Activated B cell treated with CpG ODN at 0.5 μM for 24 hours (primary cell): ENCODE data around the gene NRXN3. TPM values are rescaled to one million over a fixed set of nuclear protein-coding genes. Genes with fewer than 3 reads are reported as not detected.
"Not testable (repeated sequence)": the region's sequence is repeated elsewhere in the genome, so short reads cannot be mapped to it uniquely, and the experiment has no call there.

ENCODE experiments used
- ATAC-seq: fragments of 200-7000 bp; cut with Tn5 transposase; one replicate; pipeline ENCODE4 v1.10.0; 2021; ENCODE audit warnings: low read depth, mild to moderate bottlenecking, moderate library complexity
- CTCF ChIA-PET: fragments of 350-600 bp; sonication (Branson Sonifier 250); formaldehyde crosslinking; loops from one replicate; lab custom pipeline; 2021; ENCODE audit warnings: antibody characterized with exemption; lab: Charles Lee
- POLR2A ChIA-PET: fragments of 350-600 bp; sonication (Branson Sonifier 250); formaldehyde crosslinking; loops from one replicate; lab custom pipeline; 2021; ENCODE audit warnings: antibody characterized with exemption; lab: Charles Lee
- DNase-seq: peaks from one replicate; pipeline ENCODE4 v3.0.0; 2022
- H3K27ac Mint-ChIP-seq: one replicate; pipeline ENCODE4 v1.8.0; 2020; ENCODE audit warnings: mixed read lengths
- H3K27me3 Mint-ChIP-seq: one replicate; pipeline ENCODE4 v1.8.0; 2021; ENCODE audit warnings: mixed read lengths
- H3K36me3 Mint-ChIP-seq: one replicate; pipeline ENCODE4 v1.8.0; 2021; ENCODE audit warnings: low read depth, mixed read lengths
- H3K4me1 Mint-ChIP-seq: one replicate; pipeline ENCODE4 v1.8.0; 2021; ENCODE audit warnings: mixed read lengths
- H3K4me3 Mint-ChIP-seq: one replicate; pipeline ENCODE4 v1.8.0; 2020; ENCODE audit warnings: mild to moderate bottlenecking, mixed read lengths
- H3K9me3 Mint-ChIP-seq: one replicate; pipeline ENCODE4 v1.8.0; 2020; ENCODE audit warnings: mixed read lengths
- intact Hi-C: fragments of 100-400 bp; cut with micrococcal nuclease; formaldehyde crosslinking; loops from one replicate; pipeline ENCODE4 v1.15.1; 2024
- total RNA-seq: library from RNA; stranded (reverse); gene quantifications from 2 replicates; pipeline ENCODE4 v1.2.3, GENCODE V29; 2022
- TF ChIP-seq, protein P1 (sequence below): fragments of 200-600 bp; IDR thresholded peaks from one replicate; pipeline ENCODE4 v1.8.0; 2022; ENCODE audit warnings: antibody characterized with exemption, mild to moderate bottlenecking

The NRXN3 gene
- total RNA-seq, 1 donor from 2014 or later, result not detected

DNA sequence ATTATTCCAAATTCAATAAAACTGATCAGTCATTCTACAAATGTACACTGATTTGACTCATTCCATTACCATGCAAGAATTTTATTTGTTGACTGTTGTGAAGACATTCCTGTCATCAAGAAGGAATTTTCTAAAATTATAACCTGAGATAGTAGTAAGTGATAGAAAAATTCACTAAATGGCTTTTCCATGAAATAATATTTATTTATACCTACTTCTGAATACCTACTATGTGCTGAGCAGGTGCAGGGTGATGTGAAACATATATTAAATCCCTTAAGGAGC, 841.7 kb downstream of the NRXN3 start:
- DNase-seq, result no peak
- Mint-ChIP-seq H3K4me3 (no peak overlapping the region), H3K27ac (no peak overlapping the region), H3K36me3 (no peaks in the 10 kb centered on the region), H3K27me3 (peaks cover 7% of the 10 kb centered on the region), H3K4me1 (no peaks in the 10 kb centered on the region), H3K9me3 (no peaks in the 10 kb centered on the region)
- TF ChIP-seq, protein P1, sequence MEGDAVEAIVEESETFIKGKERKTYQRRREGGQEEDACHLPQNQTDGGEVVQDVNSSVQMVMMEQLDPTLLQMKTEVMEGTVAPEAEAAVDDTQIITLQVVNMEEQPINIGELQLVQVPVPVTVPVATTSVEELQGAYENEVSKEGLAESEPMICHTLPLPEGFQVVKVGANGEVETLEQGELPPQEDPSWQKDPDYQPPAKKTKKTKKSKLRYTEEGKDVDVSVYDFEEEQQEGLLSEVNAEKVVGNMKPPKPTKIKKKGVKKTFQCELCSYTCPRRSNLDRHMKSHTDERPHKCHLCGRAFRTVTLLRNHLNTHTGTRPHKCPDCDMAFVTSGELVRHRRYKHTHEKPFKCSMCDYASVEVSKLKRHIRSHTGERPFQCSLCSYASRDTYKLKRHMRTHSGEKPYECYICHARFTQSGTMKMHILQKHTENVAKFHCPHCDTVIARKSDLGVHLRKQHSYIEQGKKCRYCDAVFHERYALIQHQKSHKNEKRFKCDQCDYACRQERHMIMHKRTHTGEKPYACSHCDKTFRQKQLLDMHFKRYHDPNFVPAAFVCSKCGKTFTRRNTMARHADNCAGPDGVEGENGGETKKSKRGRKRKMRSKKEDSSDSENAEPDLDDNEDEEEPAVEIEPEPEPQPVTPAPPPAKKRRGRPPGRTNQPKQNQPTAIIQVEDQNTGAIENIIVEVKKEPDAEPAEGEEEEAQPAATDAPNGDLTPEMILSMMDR, result no peak
- no peak for ATAC-seq
- CTCF ChIA-PET, result no interaction called here
- intact Hi-C loops, result no loop called here
- POLR2A ChIA-PET, result no interaction called here

DNA sequence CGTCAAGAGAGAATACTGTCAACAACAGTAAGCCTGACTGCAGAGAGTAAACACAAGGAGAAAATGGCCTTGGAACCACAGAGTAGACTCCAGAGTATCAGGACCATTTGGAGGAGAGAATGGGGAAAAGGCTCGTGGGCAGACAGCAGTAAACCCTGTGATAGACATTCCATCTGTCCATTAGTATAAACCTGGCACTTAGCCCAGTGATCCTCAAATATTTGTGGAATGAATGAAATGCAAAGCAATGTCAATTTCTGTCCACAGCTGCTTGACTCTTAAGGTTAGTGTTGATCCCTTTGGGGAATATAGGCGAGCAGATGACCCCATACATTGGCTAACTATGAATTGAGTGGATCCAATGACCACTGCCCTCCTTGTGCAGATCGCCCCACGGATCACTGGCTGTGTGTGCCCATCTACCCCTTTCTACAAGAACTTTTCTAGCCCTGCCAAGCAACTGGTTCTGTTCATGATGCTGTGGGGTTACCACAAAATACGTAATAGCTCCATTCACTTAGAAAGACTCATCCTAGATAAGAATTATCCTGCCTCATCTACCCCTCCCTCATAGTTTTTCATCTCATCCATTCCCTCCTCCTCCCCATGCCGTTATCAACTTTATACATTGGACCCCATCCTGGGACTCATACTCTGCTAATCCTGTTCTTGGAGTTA, 846.8 kb downstream of the NRXN3 start:
- H3K4me1 Mint-ChIP-seq, result no peaks in the 10 kb centered on the region

DNA sequence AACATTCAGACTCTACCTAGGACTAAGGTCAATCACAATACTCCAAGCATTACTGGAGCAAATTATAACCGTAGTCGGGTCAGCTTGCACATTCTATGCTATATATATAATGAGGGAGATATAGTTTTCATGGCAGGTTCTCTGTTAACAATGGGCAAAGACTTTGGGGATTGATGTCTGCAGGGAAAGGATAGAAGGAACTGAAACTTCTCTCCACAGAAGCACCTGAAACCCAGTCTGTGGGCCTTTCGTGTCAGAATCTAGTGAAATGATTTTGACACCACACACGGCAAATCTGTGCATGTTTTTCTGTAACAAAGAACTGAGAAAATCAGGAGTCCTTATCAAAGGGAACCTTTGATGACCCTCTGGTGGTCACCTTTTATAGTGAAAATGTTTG, 847.4 kb downstream of the NRXN3 start:
- no peaks in the 10 kb centered on the region for H3K9me3 Mint-ChIP-seq
- ATAC-seq, result no peak
- CTCF ChIA-PET, result no interaction called here
- no peaks in the 10 kb centered on the region for H3K36me3 Mint-ChIP-seq
- intact Hi-C loops, result no loop called here
- H3K4me3 Mint-ChIP-seq, result no peak overlapping the region
- no peak overlapping the region for H3K27ac Mint-ChIP-seq
- H3K4me1 Mint-ChIP-seq, result no peaks in the 10 kb centered on the region
- DNase-seq, result no peak
- POLR2A ChIA-PET, result no interaction called here
- no peaks in the 10 kb centered on the region for H3K27me3 Mint-ChIP-seq
- TF ChIP-seq, protein P1, result no peak

More for the DNA sequence above, 846.8 kb downstream of the NRXN3 start:
- ATAC-seq, result no peak
- Mint-ChIP-seq H3K4me3 (no peak overlapping the region), H3K9me3 (no peaks in the 10 kb centered on the region), H3K27me3 (no peaks in the 10 kb centered on the region), H3K36me3 (no peaks in the 10 kb centered on the region), H3K27ac (no peak overlapping the region)
- CTCF ChIA-PET, result no interaction called here
- TF ChIP-seq, protein P1, result no peak
- DNase-seq, result no peak
- intact Hi-C loops, result no loop called here
- POLR2A ChIA-PET, result no interaction called here

DNA sequence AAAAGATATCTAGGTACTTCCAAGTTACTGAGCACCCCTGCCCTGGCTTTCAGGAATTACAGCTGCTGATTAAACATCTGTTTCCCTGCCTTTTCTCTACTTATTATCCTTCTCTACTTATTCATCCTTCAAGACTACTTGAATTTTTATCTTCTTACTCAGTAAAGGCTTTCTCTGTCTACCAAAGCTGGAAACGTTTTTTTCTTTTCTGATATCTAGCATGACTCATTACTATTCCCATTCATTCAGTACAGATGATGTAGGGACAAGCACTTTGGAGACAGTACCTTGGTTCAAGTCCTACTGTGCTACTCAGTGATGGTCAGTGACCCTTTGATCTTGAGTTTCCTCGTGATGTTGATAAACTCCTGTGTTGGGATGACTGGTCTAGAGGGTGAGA, 848.7 kb downstream of the NRXN3 start:
- CTCF ChIA-PET, result no interaction called here
- no peak for DNase-seq
- no peak overlapping the region for H3K27ac Mint-ChIP-seq
- POLR2A ChIA-PET, result no interaction called here
- intact Hi-C loops, result no loop called here
- no peak for ATAC-seq
- H3K4me1 Mint-ChIP-seq, result no peaks in the 10 kb centered on the region
- H3K27me3 Mint-ChIP-seq, result no peaks in the 10 kb centered on the region
- H3K9me3 Mint-ChIP-seq, result no peaks in the 10 kb centered on the region
- no peaks in the 10 kb centered on the region for H3K36me3 Mint-ChIP-seq
- TF ChIP-seq, protein P1, result no peak
- H3K4me3 Mint-ChIP-seq, result no peak overlapping the region

DNA sequence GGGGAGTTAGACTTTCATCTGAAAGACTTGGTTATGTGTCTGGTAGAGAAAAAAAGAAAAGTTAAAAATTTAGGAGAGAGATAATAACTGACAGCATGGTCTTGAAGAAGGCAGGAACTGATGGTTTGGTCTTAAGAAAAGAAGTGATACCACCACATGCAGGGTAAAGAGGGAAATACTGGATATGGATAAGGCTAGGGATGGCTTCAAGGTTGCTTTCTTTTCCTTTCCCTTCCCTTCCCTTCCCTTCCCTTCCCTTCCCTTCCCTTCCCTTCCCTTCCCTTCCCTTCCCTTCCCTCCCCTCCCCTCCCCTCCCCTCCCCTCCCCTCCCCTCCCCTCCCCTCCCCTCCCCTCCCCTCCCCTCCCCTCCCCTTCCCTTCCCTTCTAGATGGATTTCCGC, 849.7 kb downstream of the NRXN3 start:
- intact Hi-C loops, H3K27me3 Mint-ChIP-seq, H3K27ac Mint-ChIP-seq, DNase-seq, ATAC-seq, CTCF ChIA-PET, H3K9me3 Mint-ChIP-seq, H3K4me3 Mint-ChIP-seq, H3K4me1 Mint-ChIP-seq, H3K36me3 Mint-ChIP-seq, POLR2A ChIA-PET: not testable (repeated sequence)

DNA sequence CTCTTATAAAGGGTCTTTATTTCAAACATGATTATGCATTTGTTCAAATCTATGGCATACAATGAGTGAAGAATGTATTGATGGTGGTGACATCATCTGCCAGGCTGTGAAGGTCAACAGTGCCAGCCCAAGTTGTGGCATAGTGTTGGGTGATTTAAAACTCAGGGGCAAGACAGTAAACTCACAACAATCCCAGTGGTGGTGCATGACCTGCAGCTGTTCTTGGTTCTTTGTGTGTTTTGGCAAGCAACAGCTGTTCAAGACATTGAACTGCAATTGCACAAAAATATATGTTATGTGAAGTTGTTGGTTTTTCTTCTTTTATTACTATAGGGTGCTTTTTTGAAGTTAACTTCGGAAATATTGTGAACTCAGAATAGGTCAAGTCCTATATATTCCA, 851.6 kb downstream of the NRXN3 start:
- H3K4me1 Mint-ChIP-seq, result no peaks in the 10 kb centered on the region
- H3K27ac Mint-ChIP-seq, result no peak overlapping the region
- ChIA-PET POLR2A (no interaction called here), CTCF (no interaction called here)
- no peaks in the 10 kb centered on the region for H3K9me3 Mint-ChIP-seq
- intact Hi-C loops, result no loop called here
- no peak for ATAC-seq
- no peaks in the 10 kb centered on the region for H3K27me3 Mint-ChIP-seq
- no peak overlapping the region for H3K4me3 Mint-ChIP-seq
- DNase-seq, result no peak
- TF ChIP-seq, protein P1, result no peak
- no peaks in the 10 kb centered on the region for H3K36me3 Mint-ChIP-seq
